ENCODE data around the gene MDK. TPM values are rescaled to one million over a fixed set of nuclear protein-coding genes. Genes with fewer than 3 reads are reported as not detected.
"Not testable (repeated sequence)": the region's sequence is repeated elsewhere in the genome, so short reads cannot be mapped to it uniquely, and the experiment has no call there.

MDK gene
- total RNA-seq, 1 donor from 2014 or later: 2,040 TPM

DNA sequence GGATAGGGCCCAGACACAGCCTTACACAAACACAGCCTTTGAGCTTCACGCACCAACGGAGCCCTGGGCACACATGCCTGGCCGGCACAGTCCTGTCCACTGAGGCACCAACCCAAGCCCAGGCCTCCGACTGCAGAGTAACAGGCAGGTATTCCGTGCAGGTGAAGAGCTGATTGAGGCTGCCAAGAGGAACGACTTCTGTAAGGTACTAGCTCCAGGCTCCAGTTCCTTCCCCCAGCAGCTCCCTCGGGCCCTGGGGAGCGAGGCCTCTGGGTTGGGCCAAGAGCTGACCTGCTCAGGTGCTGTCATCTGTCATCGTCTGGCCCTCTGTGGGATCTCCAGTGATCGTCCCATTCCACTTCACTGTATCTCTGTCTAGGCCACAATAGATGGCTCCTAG, 3.2 kb upstream of the MDK start:
- H3K4me1 Mint-ChIP-seq (ENCODE audit: low read depth): peaks cover 7% of the 10 kb centered on the region
- no peak overlapping the region for H3K4me3 Mint-ChIP-seq (ENCODE audit: low read depth)
- TF ChIP-seq CTCF (IDR thresholded peaks at IDR 0.05; ENCODE audit: unreplicated experiment): no peak
- H3K9me3 Mint-ChIP-seq (ENCODE audit: low read depth): no peaks in the 10 kb centered on the region
- H3K36me3 Mint-ChIP-seq (ENCODE audit: insufficient read depth): peaks cover 8% of the 10 kb centered on the region
- no peak overlapping the region for H3K27ac Mint-ChIP-seq
- no peak for DNase-seq (ENCODE audit: low spot score, unreplicated experiment)
- no peaks in the 10 kb centered on the region for H3K27me3 Mint-ChIP-seq

DNA sequence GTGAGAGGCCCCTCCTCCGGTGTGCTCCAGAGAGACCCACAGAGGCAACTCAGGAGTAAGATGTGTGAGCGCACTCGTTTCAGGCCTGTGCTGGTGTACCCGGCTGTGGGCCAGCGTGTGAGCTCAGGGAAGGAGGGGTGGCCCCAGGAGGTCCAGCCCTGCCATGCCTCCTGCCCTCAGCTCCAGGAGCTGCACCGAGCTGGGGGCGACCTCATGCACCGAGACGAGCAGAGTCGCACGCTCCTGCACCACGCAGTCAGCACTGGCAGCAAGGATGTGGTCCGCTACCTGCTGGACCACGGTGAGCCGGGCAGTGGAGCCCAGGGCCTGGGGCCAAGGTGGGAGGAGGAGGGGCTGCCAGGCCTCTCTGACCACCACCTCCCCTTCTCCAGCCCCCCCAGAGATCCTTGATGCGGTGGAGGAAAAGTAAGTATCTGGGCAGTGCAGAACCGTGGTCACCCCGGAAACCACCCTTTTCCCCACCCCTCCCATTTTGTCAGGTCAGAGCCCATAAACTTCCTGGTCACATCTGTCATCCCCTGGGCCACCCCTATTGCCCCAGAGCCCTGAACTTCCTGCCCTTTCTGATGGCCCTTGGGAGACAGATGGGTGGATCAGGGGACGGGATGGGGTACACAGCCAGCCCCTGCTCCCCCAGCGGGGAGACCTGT, 2.5 kb upstream of the MDK start:
- H3K9me3 Mint-ChIP-seq (ENCODE audit: low read depth): no peaks in the 10 kb centered on the region
- peak overlapping the region; percentile 98 for H3K27ac Mint-ChIP-seq
- peaks cover 12% of the 10 kb centered on the region for H3K4me1 Mint-ChIP-seq (ENCODE audit: low read depth)
- H3K27me3 Mint-ChIP-seq: no peaks in the 10 kb centered on the region
- no peak for DNase-seq (ENCODE audit: low spot score, unreplicated experiment)
- peak overlapping the region; percentile 81 for H3K4me3 Mint-ChIP-seq (ENCODE audit: low read depth)
- no peak for TF ChIP-seq CTCF (IDR thresholded peaks at IDR 0.05; ENCODE audit: unreplicated experiment)
- H3K36me3 Mint-ChIP-seq (ENCODE audit: insufficient read depth): peaks cover 8% of the 10 kb centered on the region

DNA sequence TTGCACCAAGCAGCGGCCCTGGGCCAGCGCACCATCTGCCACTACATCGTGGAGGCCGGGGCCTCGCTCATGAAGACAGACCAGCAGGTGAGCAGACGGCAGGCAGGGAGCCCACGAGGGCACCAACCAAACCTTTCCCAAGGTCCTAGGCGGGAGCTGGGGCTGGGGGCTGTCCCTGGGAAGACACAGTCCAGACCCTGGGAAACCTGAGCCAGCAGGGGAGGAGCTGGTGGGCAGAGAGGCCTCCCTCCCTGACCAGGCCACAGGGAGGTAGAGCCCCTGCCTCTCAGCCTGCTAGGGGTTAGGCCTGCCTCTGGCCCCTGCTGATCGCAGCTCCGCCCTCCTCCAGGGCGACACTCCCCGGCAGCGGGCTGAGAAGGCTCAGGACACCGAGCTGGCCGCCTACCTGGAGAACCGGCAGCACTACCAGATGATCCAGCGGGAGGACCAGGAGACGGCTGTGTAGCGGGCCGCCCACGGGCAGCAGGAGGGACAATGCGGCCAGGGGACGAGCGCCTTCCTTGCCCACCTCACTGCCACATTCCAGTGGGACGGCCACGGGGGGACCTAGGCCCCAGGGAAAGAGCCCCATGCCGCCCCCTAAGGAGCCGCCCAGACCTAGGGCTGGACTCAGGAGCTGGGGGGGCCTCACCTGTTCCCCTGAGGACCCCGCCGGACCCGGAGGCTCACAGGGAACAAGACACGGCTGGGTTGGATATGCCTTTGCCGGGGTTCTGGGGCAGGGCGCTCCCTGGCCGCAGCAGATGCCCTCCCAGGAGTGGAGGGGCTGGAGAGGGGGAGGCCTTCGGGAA, 1.8 kb upstream of the MDK start:
- H3K27ac Mint-ChIP-seq: peak overlapping the region; percentile 98
- H3K36me3 Mint-ChIP-seq (ENCODE audit: insufficient read depth): not testable (repeated sequence)
- peaks cover 12% of the 10 kb centered on the region for H3K4me1 Mint-ChIP-seq (ENCODE audit: low read depth)

DNA sequence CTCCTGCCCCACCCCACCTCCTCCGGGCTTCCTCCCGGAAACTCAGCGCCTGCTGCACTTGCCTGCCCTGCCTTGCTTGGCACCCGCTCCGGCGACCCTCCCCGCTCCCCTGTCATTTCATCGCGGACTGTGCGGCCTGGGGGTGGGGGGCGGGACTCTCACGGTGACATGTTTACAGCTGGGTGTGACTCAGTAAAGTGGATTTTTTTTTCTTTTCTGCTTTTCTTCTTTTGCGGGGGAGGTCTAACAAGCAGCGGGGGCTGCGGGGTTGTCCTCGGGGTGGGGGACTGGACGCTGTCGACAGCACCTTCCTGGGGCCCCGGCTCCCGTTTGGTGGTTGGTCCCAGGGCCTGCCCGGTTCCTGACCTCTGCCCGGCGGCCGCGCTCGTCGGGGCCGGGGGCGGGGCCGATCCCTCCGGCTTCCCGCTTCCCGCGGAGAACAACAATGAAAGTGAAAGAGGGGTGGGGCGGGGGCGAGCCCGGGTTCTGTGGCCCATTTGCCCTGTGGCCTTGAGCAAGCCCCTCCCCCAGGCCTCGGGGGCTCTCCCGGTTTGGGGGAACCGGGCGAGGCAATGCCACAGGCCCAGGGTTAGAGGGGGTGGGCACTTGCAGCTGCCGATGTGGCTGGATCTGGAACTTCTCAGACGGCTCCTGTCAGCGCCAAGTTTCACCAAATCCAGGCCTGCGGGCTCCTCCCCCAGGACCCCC, 975 bp upstream of the MDK start:
- Mint-ChIP-seq H3K27me3 (no peaks in the 10 kb centered on the region), H3K36me3 (ENCODE audit: insufficient read depth) (peaks cover 11% of the 10 kb centered on the region), H3K9me3 (ENCODE audit: low read depth) (no peaks in the 10 kb centered on the region), H3K4me1 (ENCODE audit: low read depth) (peaks cover 12% of the 10 kb centered on the region), H3K4me3 (ENCODE audit: low read depth) (peak overlapping the region; percentile 92), H3K27ac (peak overlapping the region; percentile 94)
- TF ChIP-seq CTCF (IDR thresholded peaks at IDR 0.05; ENCODE audit: unreplicated experiment): no peak
- DNase-seq (ENCODE audit: low spot score, unreplicated experiment): peak; percentile 80

More for the DNA sequence above, 1.8 kb upstream of the MDK start:
- not testable (repeated sequence) for H3K9me3 Mint-ChIP-seq (ENCODE audit: low read depth); H3K27me3 Mint-ChIP-seq
- H3K4me3 Mint-ChIP-seq (ENCODE audit: low read depth): peak overlapping the region; percentile 92
- peak; percentile 81 for DNase-seq (ENCODE audit: low spot score, unreplicated experiment)

- Mint-ChIP-seq H3K27ac (peak overlapping the region; percentile 95), H3K36me3 (ENCODE audit: insufficient read depth) (peaks cover 9% of the 10 kb centered on the region), H3K9me3 (ENCODE audit: low read depth) (no peaks in the 10 kb centered on the region), H3K27me3 (peaks cover 14% of the 10 kb centered on the region), H3K4me3 (ENCODE audit: low read depth) (peak overlapping the region; percentile 92), H3K4me1 (ENCODE audit: low read depth) (peaks cover 12% of the 10 kb centered on the region)
- TF ChIP-seq CTCF (IDR thresholded peaks at IDR 0.05; ENCODE audit: unreplicated experiment): no peak
- DNase-seq (ENCODE audit: low spot score, unreplicated experiment): no peak
Measured at GRCh38 chr11:46381819-46382645, 563 bp downstream of the MDK start.

Measured in progenitor cell of endocrine pancreas (in vitro differentiated cells).